GM18861 (cell line): ENCODE data around the gene POLR2M.

Source experiments
- ATAC-seq: cut with Tn5 transposase; IDR thresholded peaks from one replicate; pipeline ENCODE4 v1.9.1; 2021; ENCODE audit not compliant: unreplicated experiment

Gene POLR2M

DNA sequence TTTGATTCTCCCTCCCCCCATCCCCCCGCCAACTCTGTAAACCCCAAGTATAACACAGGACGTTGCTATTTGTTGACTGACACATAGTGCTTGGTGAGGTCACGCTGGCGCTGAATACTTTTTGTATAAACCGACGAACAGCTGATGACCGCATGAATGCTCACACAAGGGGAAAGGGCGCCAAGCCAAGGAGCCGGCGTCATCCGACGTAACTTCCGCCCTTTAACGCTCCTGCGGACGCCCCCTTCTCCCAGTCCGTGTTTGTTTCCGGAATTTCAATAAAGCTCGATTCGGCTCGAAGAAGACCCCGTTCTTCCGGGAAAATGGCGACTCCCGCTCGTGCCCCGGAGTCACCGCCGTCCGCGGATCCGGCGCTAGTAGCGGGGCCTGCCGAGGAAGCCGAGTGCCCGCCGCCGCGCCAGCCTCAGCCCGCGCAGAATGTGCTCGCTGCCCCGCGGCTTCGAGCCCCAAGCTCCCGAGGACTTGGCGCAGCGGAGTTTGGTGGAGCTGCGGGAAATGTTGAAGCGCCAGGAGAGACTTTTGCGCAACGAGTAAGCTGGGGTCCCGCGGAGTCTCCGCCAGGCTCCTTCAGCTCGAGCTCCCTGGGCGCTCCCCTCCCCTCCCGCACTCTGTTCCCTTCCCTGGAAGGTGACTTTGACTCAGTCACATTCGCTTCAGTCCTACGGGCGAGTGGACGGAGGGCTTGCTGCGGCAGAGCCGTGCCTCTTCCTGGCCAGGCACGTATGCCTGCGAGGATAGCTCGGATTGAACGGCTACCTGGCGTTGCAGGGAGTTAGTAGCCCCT is at the start of gene POLR2M:
Gene POLR2M, plus strand, starts transcription at position 310 of the 805 bp plus-strand sequence. Its CDS starts 129 bp downstream, at position 439.
- ATAC-seq: peak; percentile 92

GRCh38 chr15:57657619-57658018 is 48.9 kb upstream of the POLR2M start:
- no peak for ATAC-seq

DNA sequence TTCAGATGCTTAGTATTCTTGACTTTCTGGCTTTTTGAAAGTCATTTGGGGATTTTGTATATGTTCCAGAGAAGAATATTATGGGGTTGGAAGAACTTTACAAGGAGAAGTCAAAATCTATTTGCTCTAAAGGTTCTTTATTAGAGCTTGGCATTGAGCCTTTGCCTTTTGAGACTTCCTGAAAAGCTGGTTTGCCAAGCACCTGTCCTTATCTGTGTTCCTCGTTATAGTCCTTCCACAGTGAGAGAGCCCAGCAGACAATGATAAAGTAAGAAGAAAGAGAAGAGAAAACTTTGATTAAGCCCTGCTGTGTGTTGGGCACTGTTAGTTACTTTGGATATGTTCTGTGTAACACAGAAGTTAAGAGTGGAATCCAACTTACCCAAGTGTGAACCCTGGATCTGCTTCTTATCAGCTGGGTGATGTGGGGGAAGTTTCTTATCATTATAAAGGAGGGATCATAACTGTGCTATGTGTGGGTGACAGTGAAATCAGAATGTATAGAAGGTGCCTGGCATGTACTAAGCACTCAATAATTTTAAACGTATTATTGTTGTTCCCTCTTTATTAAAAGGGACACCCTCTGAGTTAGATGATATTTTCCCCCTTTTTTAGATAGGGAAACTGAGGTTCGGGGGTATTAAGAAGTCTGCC is 44.3 kb upstream of the POLR2M start:
- no peak for ATAC-seq

GRCh38 chr15:57662802-57663201 is 43.7 kb upstream of the POLR2M start:
- no peak for ATAC-seq

GRCh38 chr15:57663262-57663661 is 43.3 kb upstream of the POLR2M start:
- no peak for ATAC-seq

- no peak for ATAC-seq
Observed at GRCh38 chr15:57665194-57665593, 41.3 kb upstream of the POLR2M start.

DNA sequence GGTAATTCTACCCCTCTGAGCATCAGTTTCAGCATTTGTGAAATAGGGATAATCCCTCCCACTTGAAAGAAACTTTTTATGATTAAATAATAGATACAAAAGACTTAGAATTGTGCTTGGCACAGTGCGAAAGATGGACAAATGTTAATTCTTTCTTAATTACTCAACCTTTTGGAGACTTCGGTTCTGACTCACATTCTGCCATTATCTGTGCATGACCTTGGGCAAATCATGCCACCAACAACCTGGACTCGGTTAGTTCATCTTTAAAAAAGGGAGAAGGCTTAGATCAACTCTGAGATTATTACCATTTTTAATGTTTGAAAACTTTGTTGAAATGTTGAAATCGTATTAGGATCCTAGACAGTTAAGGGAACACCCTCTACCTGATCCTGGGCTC is 40.6 kb upstream of the POLR2M start:
- ATAC-seq: no peak

DNA sequence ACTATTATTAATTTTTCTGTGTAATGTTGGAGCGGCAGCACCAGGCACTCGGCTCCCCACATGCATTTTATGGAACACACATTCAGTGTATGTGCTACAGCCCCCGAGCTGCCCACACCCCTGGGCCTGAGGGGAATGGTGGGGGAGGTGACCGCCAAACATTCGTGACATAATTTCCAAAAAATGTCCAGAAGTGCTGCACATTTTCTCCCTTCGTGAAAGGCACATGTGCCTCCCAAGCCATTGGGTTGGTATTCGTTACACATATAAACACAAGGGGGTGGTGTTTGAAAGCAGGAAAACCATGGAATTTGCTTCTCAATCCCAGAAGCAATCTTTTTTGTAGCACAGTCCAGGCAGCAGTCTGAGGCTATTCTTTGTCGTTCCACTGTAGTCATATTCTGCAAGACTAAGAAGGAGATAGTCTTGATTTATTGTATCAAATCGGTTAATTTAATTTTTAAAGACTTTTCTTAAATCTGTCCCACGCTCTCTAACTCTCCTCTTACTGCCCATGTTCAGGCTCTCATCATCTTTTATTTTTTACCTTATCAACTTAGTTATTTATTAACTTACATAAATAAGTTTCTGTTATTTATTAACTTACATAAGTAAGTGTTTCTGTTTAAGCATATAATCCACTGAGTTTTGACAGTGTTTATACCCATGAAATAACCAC is 39.2 kb upstream of the POLR2M start:
- ATAC-seq: no peak

DNA sequence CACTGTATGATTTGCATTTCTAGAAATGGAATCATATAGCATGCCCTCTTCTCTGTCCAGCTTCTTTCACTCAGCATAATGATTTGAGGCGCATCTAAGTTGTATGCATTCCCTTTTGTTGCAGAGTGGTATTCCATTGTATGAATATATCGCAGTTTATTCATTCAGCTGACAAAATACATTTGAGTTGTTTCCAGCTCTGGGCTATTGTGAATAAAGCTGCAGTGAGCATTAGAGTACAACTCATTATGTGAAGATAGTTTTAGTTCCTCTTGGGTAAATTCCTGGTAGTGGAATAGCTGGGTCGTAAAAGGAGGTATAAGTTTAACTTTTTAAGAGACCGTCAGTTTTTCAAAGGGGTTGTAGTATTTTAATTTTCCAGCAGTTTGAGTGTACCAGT is 38.5 kb upstream of the POLR2M start:
- ATAC-seq: no peak

- ATAC-seq: no peak
Observed at GRCh38 chr15:57671636-57672035, 34.9 kb upstream of the POLR2M start.

GRCh38 chr15:57675481-57676181 is 30.9 kb upstream of the POLR2M start:
- no peak for ATAC-seq

- no peak for ATAC-seq
Observed at GRCh38 chr15:57676585-57676984, 29.9 kb upstream of the POLR2M start.

- no peak for ATAC-seq
Observed at GRCh38 chr15:57677204-57677603, 29.3 kb upstream of the POLR2M start.

DNA sequence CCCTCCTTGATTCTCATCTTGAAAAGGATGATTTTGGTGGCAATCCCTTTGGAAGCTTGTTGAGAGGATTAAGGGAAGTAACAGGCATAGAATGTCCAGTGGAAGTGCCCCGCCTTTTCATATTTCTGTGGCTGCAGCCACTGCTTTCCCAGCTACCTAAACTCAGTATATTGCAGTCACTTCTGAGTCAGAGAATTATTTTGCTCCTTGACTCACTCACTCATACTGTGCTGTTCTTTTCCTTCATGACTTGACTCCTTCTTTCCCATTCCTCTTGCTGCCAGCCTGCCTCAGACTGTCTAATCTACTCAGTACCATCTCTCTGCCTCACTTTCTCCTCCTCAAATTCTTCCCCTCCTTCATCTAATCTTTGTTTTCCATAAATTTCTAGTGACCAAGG is 26.5 kb upstream of the POLR2M start:
- no peak for ATAC-seq

DNA sequence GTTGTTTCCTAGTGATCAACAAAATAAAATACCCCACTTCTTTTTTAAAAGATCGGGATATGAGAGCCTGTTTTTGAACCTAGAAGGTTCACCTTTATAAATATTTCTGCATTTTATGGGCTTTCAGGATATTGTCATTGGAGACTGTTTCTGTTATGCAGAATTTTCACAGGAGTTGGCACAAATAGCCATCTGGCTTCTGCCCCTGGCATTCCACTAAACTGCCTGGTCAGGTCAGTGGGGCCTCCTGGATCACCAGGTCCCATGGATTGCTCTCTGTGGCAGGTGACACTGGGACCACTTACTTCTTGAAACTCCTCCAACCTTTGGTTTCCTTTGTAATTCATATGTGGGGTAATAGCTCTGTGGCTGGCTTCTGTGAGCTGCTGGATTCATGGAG is 25.5 kb upstream of the POLR2M start:
- no peak for ATAC-seq

DNA sequence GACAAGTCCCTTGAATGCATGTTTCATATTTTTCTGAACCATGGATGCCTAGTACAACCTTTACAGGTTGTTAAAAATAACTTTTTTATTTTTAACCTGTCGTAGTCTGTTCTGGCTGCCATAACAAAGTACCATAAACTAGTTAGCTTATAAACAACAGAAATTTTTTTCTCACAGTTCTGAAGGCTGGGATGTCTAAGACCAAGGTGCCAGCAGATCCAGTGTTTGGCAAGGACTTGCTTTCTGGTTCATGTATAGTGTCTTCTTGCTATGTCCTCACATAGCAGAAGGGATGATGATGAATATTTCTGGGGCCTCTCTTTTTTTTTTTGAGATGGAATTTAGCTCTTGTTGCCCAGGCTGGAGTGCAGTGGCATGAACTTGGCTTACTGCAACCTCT is 23.0 kb upstream of the POLR2M start:
- ATAC-seq: no peak

- no peak for ATAC-seq
Observed at GRCh38 chr15:57684491-57685151, 21.9 kb upstream of the POLR2M start.

DNA sequence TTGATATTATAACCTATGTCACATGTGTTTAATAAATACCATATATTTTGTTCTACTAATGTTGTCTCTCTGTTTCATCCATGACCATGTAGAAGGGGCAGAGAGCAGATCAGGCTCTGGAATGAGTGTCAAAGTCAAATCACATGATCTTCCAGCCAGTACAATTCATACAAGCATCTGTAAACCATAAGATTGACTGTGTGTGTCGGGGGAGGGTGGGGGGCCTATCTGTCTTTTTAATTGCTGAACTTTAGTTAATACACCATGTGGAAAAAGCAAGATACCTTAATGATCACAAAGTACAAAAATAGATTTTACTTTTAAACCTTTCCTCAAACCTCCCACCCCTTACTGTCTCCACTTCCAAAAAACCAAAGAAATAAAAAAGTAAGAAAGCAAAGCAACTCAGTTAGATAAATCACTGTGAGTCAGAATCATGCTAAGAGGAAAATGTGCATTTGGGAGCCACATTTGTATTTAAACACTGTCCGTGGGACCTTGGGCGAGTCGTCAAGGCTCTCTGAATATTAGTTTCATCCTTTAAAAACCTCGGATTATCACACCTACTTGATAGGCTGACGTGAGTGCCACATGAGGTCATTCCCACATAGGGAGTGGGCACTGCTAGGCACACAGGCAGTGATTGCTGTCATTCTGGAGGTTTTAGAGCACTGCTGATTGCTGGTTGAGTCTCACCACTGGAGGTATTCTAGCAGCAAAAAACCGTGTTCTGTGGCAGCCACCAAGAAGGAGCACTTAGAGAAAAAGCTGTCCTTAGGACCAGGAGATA is 21.0 kb upstream of the POLR2M start:
- ATAC-seq: no peak

GRCh38 chr15:57686657-57687056 is 19.9 kb upstream of the POLR2M start:
- ATAC-seq: no peak

DNA sequence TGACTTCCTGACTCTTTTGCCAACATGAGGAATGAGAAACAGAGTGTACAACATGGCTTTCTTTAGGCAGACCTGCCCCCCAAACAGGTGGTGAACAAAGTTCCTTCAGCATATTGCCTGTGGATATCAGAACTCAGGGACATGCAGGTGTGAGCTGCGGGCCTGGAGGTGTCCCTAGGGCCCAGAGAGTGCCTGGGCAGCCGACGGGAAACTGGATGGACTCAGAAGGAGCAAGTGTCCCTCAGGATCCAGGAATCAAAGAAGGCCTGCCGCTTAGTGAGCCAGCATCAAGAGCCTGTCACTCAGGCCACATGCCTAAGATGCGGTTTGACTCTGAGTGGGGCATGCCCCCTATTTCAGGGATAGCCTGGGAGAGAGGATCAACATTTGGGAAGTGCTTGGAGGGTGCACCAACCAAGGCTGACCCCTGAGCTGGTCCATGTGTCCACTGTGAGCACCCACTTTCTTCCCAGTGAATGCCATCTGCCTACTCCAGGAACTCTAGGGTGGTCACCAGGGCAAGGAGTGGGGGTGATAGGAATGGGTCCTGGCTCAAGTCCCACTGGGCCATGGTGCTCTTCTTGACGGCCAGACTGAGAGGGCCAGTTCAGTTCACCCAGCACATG is 16.1 kb upstream of the POLR2M start:
- ATAC-seq: no peak
